Measurements from ENCODE around the gene UROD.

UROD gene

GRCh38 chr1:45008516-45008915, 3.5 kb upstream of the UROD start:
- no peak for DNase-seq (ENCODE audit: low read depth)

GRCh38 chr1:45009296-45009865, 2.7 kb upstream of the UROD start:
- no peak for DNase-seq (ENCODE audit: low read depth)

- no peak for DNase-seq (ENCODE audit: low read depth)
Observed at GRCh38 chr1:45009956-45010854, 1.8 kb upstream of the UROD start.

- no peak for DNase-seq (ENCODE audit: low read depth)
Observed at GRCh38 chr1:45010855-45011811, 921 bp upstream of the UROD start, which contains the start of gene HECTD3. Gene HECTD3, minus strand, starts transcription at chr1:45011324. Its CDS starts 67 bp downstream, at chr1:45011257.

- DNase-seq (ENCODE audit: low read depth), result no peak
Observed at GRCh38 chr1:45012639-45013278, 705 bp downstream of the UROD start.

GRCh38 chr1:45013551-45014209, 1.6 kb downstream of the UROD start:
- DNase-seq (ENCODE audit: low read depth), result no peak

- peak; percentile 51 for DNase-seq (ENCODE audit: low read depth)
Observed at GRCh38 chr1:45014321-45015028, 2.4 kb downstream of the UROD start.

- DNase-seq (ENCODE audit: low read depth), result no peak
Observed at GRCh38 chr1:45015683-45016082, 3.6 kb downstream of the UROD start.

- DNase-seq (ENCODE audit: low read depth), result no peak
Observed at GRCh38 chr1:45016090-45016697, 4.1 kb downstream of the UROD start.

- no peak for DNase-seq (ENCODE audit: low read depth)
Observed at GRCh38 chr1:45016767-45017166, 4.7 kb downstream of the UROD start.

GRCh38 chr1:45018599-45019230, 6.7 kb downstream of the UROD start:
- no peak for DNase-seq (ENCODE audit: low read depth)

- DNase-seq (ENCODE audit: low read depth), result no peak
Observed at GRCh38 chr1:45023663-45024062, 11.6 kb downstream of the UROD start.

GRCh38 chr1:45026446-45026845, 14.4 kb downstream of the UROD start:
- no peak for DNase-seq (ENCODE audit: low read depth)

GRCh38 chr1:45032837-45033236, 20.8 kb downstream of the UROD start:
- DNase-seq (ENCODE audit: low read depth), result no peak

- no peak for DNase-seq (ENCODE audit: low read depth)
Observed at GRCh38 chr1:45033356-45033755, 21.3 kb downstream of the UROD start.

- DNase-seq (ENCODE audit: low read depth), result no peak
Observed at GRCh38 chr1:45035631-45036301, 23.7 kb downstream of the UROD start.

GRCh38 chr1:45037456-45037855, 25.4 kb downstream of the UROD start:
- no peak for DNase-seq (ENCODE audit: low read depth)

- no peak for DNase-seq (ENCODE audit: low read depth)
Observed at GRCh38 chr1:45038240-45038639, 26.2 kb downstream of the UROD start.

Data from stimulated activated CD8-positive, alpha-beta memory T cell treated with anti-CD3 and anti-CD28 coated beads, Interleukin-7, amount 100 ng/mL, for 24 hours (primary cell).